Neuron (in vitro differentiated cells): ENCODE results near the gene ABCC4.
A peak's percentile ranks its signal among the peaks of the same experiment; 100 is the strongest.

ENCODE experiments used
- H2AFZ ChIP-seq: one replicate; pipeline ENCODE4 v1.6.1; 2013; ENCODE audit warnings: low read depth, mild to moderate bottlenecking, inconsistent platforms, low read length, moderate library complexity
- H3K27me3 ChIP-seq: one replicate; pipeline ENCODE4 v1.6.1; 2013; ENCODE audit warnings: low read length; ENCODE audit not compliant: insufficient read depth
- H3K36me3 ChIP-seq: one replicate; pipeline ENCODE4 v1.6.1; 2013; ENCODE audit warnings: low read length; ENCODE audit not compliant: insufficient read depth
- H3K4me1 ChIP-seq: one replicate; pipeline ENCODE4 v1.6.1; 2013; ENCODE audit warnings: low read length; ENCODE audit not compliant: insufficient read depth
- H3K4me3 ChIP-seq: 2 replicates; pipeline ENCODE4 v1.5.1; 2013; ENCODE audit warnings: mild to moderate bottlenecking, low read length, moderate library complexity
- H3K9me3 ChIP-seq: one replicate; pipeline ENCODE4 v1.6.1; 2013; ENCODE audit warnings: low read length

The ABCC4 gene

DNA sequence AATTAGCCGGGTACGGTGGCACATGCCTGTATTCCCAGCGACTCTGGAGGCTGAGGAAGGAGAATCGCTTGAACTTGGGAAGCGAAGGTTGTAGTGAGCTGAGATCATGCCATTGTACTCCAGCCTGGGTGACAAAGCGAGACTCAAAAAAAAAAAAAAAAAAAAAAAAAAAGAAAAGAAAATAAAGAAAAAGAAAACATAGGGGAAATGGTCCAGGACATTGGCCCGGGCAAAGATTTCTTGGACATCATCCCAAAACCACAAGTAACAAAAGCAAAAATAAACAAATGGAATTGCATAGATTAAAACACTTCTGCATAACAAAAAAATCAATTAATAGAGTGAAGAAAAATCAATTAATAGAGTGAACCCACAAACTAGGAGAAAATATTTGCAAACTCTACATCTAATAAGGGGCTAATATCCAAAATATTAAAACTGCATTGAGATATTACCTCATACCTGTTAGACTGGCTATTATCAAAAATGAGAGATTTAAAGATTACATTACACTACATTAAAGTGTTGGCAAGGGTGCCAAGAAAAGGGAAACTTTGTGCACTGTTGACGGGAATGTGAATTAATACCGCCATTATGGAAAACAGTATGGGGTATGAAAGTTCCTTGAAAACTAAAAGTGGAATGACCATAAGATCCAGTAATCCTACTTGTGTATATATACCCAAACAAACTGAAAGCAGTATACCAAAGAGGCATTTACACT is 18.5 kb upstream of the ABCC4 start:
- H3K4me3 ChIP-seq: no peak overlapping the region
- H3K36me3 ChIP-seq: no peaks in the 10 kb centered on the region
- H2AFZ ChIP-seq: no peak overlapping the region
- H3K27me3 ChIP-seq: no peaks in the 10 kb centered on the region
- no peaks in the 10 kb centered on the region for H3K4me1 ChIP-seq
- H3K9me3 ChIP-seq: peaks cover 4% of the 10 kb centered on the region

DNA sequence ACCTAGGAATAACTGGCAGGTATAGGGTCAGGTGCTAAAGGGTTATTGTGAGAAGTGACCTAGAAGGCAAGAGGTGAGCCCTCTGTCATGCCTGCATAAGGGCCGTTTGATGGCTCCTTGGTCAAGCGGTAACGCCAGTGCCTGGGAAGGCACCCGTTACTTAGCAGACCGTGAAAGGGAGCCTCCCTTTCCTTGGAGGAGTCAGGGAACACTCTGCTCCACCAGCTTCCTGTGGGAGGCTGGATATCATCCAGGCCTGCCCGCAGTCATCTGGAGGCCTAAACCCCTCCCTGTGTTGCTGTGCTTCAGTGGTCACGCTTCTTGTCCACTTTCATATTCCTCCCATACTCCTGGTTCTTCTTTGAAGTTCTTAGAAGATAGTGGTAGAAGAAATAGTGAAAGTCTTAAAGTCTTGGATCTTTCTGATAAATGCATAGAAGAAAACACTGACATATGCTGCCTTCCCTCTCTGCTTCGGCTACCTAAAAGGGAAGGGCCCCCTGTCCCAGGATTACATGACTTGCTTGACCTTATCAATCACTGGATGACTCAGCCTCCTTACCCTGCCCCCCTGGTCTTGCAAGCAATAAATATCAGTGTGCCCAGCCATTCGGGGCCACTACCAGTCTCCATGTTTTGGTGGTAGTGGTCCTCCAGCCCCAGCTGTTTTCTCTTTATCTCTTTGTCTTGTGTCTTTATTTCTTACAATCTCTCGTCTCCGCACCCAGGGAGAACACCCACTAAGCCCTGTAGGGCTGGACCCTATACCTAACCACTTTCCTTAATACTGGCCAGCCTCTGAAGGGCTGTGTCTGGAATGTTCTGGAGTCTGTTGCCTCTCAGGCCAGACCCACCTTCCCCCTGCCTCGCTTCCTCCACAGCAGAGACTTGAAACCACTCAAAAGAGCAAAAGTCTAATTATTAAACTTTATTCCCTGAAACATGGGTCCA is 16.1 kb upstream of the ABCC4 start:
- no peak overlapping the region for H2AFZ ChIP-seq
- H3K4me1 ChIP-seq: no peaks in the 10 kb centered on the region
- no peak overlapping the region for H3K4me3 ChIP-seq
- H3K9me3 ChIP-seq: peaks cover 4% of the 10 kb centered on the region
- H3K36me3 ChIP-seq: no peaks in the 10 kb centered on the region
- H3K27me3 ChIP-seq: no peaks in the 10 kb centered on the region

DNA sequence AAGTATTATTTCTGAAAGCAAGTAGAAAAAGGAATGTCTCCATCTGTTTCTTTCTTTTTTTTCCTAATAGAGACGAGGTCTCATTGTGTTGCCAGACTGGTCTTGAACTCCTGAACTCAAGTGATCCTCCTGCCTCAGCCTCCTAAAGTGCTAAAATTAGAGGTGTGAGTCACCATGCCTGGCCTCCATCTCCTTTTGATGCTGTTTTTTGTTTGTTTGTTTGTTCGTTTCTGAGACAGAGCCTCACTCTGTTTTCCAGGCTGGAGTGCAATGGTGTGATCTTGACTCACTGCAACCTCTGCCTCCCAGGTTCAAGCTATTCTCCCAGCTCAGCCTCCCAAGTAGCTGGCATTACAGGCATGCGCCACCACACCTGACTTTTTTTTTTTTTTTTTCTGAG is 14.5 kb upstream of the ABCC4 start:
- no peaks in the 10 kb centered on the region for H3K4me1 ChIP-seq
- no peak overlapping the region for H2AFZ ChIP-seq
- no peaks in the 10 kb centered on the region for H3K36me3 ChIP-seq
- no peaks in the 10 kb centered on the region for H3K27me3 ChIP-seq
- peaks cover 4% of the 10 kb centered on the region for H3K9me3 ChIP-seq
- H3K4me3 ChIP-seq: no peak overlapping the region

DNA sequence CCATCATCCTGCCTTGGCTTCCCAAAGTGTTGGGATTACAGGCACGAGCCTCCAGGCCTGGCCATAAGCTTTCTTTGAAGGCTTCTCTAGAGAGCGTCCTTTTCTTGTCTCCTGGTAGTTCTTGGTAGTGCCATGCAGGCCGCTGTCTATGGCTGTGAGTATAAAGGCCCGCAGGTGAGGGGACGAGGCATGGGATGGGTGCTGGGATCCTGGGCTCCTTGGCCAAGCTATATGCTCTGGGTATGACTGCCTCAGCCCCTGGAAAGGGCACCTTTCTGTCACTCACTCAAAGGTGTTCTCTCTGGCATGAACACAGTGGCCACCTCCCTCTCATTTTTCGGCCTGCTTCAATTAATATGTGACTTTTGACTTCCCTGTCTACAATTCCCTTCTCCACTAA is 6.3 kb upstream of the ABCC4 start:
- Histone ChIP-seq H3K27me3 (no peaks in the 10 kb centered on the region), H3K4me3 (no peak overlapping the region), H3K9me3 (no peaks in the 10 kb centered on the region), H3K4me1 (peaks cover 8% of the 10 kb centered on the region), H2AFZ (no peak overlapping the region), H3K36me3 (no peaks in the 10 kb centered on the region)

DNA sequence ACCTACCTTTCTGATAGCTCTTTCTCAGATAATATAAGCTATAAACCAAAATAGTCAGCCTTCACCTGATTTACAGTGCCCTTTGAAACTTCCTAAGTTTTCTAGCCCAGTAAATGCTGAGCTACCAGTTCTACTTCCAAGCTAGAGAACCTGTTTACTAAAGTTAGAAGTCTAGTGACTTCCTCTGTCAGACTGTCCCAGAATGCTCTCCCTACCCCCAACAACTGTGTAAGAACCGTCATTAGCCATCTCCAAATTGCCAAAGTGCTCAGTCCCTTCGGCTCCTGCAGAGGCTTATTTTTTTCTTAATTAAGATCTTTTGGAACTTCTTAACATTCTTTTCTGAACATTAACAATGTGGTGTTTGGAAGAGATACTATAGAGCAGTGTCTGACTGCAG is 3.2 kb upstream of the ABCC4 start:
- Histone ChIP-seq H3K36me3 (no peaks in the 10 kb centered on the region), H3K4me1 (peaks cover 18% of the 10 kb centered on the region), H2AFZ (no peak overlapping the region), H3K4me3 (no peak overlapping the region), H3K9me3 (no peaks in the 10 kb centered on the region), H3K27me3 (no peaks in the 10 kb centered on the region)

DNA sequence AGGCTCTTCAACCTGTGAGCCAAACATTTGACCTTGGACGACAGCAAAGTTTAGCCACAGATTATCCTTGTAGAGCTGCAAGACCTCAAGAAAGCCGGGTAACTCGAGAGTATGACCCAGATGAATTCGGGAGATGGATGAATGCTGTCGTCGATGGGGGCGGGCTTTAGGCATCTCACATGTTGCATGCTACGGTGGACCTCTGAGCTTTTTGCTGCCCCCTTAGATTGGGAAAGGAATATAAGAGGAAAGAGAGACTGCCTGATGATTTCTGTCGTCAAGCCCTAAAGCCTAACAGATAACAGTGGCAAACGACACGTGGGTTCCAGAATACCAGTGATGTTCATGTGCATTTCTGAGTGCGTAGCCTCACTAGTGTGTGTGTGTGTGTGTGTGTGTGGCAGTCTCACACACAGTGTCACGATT is 730 bp upstream of the ABCC4 start:
- H3K9me3 ChIP-seq: no peaks in the 10 kb centered on the region
- H2AFZ ChIP-seq: peak overlapping the region; percentile 96
- H3K4me3 ChIP-seq: peak overlapping the region; percentile 82
- peaks cover 18% of the 10 kb centered on the region for H3K4me1 ChIP-seq
- no peaks in the 10 kb centered on the region for H3K27me3 ChIP-seq
- H3K36me3 ChIP-seq: no peaks in the 10 kb centered on the region

DNA sequence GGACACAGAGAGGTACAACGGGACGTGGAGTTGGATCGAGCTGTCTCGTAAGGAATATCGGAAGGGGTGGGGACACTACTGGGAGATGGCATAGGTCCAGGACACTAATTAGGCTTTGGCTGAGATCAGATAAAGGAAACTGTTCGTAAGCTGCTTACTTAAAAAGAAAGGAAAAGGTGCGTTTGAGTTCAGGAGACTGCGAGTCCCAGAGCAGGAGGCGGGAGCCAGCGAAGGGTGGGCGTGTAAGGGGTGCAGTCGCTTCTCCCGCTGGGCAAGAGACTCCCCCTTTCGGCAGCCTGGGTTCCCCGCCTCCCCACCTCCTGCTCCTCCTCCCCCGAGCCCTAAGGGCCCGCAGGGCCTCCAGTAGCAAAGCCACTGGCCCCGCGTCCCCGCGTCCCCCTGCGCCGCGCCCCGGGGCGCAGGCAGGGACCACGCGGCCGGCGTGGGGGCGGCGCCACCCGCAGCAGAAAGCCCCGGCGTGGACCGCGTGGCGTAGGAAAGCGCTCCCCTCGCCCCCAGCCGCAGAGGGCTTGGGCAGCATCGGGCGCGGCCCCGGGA is 547 bp downstream of the ABCC4 start:
- H3K9me3 ChIP-seq: no peaks in the 10 kb centered on the region
- peak overlapping the region; percentile 96 for H2AFZ ChIP-seq
- no peaks in the 10 kb centered on the region for H3K36me3 ChIP-seq
- peak overlapping the region; percentile 82 for H3K4me3 ChIP-seq
- peaks cover 18% of the 10 kb centered on the region for H3K4me1 ChIP-seq
- H3K27me3 ChIP-seq: no peaks in the 10 kb centered on the region

DNA sequence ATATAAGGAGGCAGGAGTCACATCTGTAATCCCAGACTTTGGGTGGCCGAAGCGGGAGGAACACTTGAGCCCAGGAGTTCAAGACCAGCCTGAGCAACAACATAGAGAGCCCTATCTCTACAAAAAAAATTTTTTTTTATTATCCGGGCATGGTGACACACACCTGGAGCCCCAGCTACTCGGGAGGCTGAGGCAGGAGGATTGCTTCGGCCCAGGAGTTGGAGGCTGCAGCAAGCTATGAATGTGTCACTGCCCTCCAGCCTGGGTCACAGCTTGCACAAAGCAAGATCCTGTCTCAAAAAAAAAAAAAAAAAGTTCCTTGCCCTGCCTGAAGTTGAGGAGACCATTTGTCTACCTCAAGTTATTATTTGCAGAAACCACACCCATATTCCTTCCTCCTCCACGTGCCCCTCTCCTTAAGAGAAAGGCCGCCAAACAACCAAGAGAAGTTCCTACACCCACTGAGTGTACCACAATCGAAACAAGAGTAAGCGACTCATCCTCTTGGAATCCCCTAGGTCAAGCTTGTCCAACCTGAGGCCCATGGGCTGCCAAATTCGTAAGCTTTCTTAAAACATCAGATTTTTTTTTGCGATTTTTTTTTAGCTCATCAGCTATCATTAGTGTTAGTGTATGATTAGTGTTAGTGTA is 2.2 kb downstream of the ABCC4 start:
- Histone ChIP-seq H3K4me1 (peaks cover 10% of the 10 kb centered on the region), H2AFZ (no peak overlapping the region), H3K4me3 (no peak overlapping the region), H3K9me3 (no peaks in the 10 kb centered on the region), H3K27me3 (no peaks in the 10 kb centered on the region), H3K36me3 (no peaks in the 10 kb centered on the region)

DNA sequence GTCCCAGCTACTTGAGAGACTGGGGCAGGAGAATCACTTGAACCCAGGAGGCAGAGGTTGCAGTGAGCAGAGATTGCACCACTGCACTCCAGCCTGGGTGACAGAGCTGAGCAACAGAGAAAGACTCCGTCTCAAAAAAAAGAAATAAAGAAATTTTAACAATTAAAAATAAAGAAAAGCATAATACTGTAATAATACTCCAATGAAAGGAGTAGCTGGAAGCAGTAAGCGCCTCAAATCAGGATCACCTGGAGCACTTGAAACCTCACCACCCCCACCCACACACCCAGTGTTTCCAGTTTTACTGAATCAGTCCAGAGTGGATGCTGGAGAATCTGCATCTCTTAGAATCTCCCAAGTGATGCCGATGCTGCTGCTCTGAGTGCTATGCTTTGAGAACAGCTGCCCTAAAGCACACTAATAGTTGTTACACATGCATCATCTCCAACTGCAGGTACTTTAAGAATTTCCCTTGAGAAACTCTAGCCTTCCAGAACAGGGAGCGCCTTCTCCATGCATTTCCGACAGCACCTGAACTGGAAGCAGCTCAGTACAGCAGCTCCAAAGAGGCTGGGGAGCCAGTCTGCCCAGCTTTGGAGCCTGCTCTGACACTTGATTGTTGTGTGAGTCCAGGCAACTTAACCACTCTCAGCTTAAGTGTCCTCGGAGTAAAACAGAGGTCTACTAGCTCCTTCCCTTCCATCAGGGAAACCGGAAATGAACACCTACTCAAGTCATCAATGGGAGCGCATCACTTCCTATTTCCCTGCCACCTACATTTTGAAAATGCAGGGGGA is 2.9 kb downstream of the ABCC4 start:
- Histone ChIP-seq H2AFZ (no peak overlapping the region), H3K4me3 (no peak overlapping the region), H3K27me3 (no peaks in the 10 kb centered on the region), H3K4me1 (peaks cover 9% of the 10 kb centered on the region), H3K36me3 (no peaks in the 10 kb centered on the region), H3K9me3 (no peaks in the 10 kb centered on the region)

DNA sequence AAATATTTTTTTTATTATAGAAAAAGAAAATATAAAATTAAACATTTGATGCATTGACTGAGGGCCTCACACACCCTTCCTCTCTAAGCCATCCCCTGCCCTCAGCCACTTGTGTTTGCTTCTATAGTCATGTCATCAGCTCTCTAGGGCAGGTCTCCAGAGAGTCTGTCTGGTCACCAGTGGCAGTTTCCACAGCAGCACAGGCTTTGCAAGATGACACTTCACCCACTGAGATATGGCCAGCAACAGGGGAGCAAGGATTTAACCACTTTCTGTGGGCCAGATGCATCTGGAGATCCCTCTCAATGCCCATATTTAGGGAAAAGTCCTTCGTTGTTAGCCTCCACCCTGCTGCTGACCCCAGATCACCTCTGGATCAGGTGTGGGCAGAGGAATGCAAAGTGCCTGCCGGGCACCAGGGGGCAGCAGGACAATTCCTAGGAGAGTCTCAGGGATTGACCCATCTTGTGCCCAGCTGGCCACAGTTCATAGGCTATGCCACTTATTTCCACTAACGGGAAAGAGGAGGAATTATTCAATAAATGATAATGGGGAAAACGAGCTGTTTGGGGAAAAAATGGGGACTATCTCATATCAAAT is 4.8 kb downstream of the ABCC4 start:
- no peaks in the 10 kb centered on the region for H3K36me3 ChIP-seq
- peaks cover 5% of the 10 kb centered on the region for H3K4me1 ChIP-seq
- no peaks in the 10 kb centered on the region for H3K9me3 ChIP-seq
- no peak overlapping the region for H2AFZ ChIP-seq
- no peaks in the 10 kb centered on the region for H3K27me3 ChIP-seq
- no peak overlapping the region for H3K4me3 ChIP-seq

DNA sequence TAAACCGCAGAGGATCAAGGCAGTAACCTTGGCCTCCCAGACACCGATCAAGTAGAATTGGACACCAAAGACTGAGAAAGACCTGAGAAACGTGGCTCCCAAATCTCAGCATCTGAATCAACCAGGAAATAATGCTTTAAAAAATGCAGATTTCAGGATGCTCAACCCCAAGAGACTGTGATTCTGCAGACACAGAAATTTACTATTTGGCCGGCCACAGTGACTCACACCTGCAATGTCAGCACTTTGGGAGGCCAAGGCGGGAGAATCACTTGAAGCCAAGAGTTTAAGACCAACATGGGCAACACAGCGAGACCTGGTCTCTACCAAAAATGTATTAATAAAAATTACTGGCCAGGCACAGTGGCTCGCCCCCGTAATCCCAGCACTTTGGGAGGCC is 6.2 kb downstream of the ABCC4 start:
- peaks cover 1% of the 10 kb centered on the region for H3K9me3 ChIP-seq
- no peaks in the 10 kb centered on the region for H3K36me3 ChIP-seq
- H3K4me3 ChIP-seq: no peak overlapping the region
- H3K4me1 ChIP-seq: no peaks in the 10 kb centered on the region
- no peaks in the 10 kb centered on the region for H3K27me3 ChIP-seq
- no peak overlapping the region for H2AFZ ChIP-seq

DNA sequence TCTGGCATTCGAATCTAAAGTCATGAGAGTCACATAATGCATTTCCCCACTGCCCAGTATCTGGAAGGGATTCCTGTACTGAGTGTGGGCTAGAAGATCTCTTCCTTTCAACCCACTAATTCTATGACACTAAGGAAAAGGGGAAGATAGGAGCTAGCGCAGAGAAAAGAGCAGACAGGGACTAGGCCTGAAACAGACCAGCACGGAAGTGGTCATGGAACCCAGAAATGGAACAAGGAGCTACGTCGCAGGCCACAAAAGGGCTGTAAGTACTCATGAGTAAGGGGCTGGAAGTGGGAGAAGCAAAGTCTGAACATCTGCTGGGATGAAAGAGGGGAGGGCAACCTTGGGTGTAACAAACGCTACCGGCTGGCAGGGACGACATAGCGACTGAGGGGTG is 8.6 kb downstream of the ABCC4 start:
- no peaks in the 10 kb centered on the region for H3K27me3 ChIP-seq
- no peak overlapping the region for H3K4me3 ChIP-seq
- H3K9me3 ChIP-seq: peaks cover 1% of the 10 kb centered on the region
- H3K36me3 ChIP-seq: no peaks in the 10 kb centered on the region
- H2AFZ ChIP-seq: no peak overlapping the region
- no peaks in the 10 kb centered on the region for H3K4me1 ChIP-seq
